Loucy (cell line): ENCODE results near the gene SEC31B.

ENCODE experiments used
- EZH2phosphoT487 ChIP-seq: fragments of 200-600 bp; IDR thresholded peaks from 2 replicates; pipeline ENCODE4 v1.6.1; 2018; ENCODE audit warnings: antibody characterized with exemption, mild to moderate bottlenecking, moderate library complexity, borderline replicate concordance
- TF ChIP-seq, protein P1 (sequence below): fragments of 200-600 bp; sonication (generic); conservative IDR thresholded peaks from 2 replicates; pipeline ENCODE4 v1.5.1; 2014; ENCODE audit warnings: mild to moderate bottlenecking, antibody characterized with exemption, low read length

DNA sequence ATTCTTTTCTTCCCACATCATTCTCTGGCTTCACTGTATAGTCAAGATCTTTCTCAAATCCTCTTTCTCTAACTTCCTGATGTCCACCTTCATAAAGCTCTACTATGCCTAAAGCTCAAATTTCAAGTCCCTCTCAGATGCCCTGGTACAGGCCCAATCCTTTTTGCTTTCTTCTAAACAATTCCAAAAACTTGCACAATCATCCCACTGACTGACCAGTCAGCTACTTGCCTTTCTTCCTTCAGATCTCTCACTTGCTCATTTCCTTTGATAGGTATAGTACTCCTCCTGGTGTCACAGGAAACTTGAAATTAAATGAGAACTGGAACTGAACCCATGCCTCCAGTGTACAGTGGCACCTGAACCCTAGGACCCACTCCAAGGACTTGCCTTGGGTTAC is 18.2 kb downstream of the SEC31B start:
- TF ChIP-seq, protein P1, sequence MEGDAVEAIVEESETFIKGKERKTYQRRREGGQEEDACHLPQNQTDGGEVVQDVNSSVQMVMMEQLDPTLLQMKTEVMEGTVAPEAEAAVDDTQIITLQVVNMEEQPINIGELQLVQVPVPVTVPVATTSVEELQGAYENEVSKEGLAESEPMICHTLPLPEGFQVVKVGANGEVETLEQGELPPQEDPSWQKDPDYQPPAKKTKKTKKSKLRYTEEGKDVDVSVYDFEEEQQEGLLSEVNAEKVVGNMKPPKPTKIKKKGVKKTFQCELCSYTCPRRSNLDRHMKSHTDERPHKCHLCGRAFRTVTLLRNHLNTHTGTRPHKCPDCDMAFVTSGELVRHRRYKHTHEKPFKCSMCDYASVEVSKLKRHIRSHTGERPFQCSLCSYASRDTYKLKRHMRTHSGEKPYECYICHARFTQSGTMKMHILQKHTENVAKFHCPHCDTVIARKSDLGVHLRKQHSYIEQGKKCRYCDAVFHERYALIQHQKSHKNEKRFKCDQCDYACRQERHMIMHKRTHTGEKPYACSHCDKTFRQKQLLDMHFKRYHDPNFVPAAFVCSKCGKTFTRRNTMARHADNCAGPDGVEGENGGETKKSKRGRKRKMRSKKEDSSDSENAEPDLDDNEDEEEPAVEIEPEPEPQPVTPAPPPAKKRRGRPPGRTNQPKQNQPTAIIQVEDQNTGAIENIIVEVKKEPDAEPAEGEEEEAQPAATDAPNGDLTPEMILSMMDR: no peak
- TF ChIP-seq EZH2phosphoT487: no peak
